H1 (cell line): Measurements from ENCODE around the gene JAG2. TPM values are rescaled to one million over a fixed set of nuclear protein-coding genes. Genes with fewer than 3 reads are reported as not detected.

Source experiments
- CTCF ChIA-PET: fragments of 300-600 bp; sonication (Branson Sonifier 250); formaldehyde crosslinking; loops from one replicate; lab custom pipeline; 2021; ENCODE audit not compliant: partially characterized antibody; lab: Charles Lee
- POLR2A ChIA-PET: fragments of 300-600 bp; sonication (Branson Sonifier 250); formaldehyde crosslinking; loops from one replicate; lab custom pipeline; 2021; ENCODE audit warnings: inconsistent platforms; ENCODE audit not compliant: partially characterized antibody; lab: Charles Lee
- DNase-seq, 2 experiments: peaks; one replicate each; pipeline versions ENCODE4 v3.0.0 to v3.0.0-alpha.2; 2010 to 2022; ENCODE audit warnings: low spot score in 2 of 2, low read depth in 1 of 2, mixed read lengths in 1 of 2
- FAIRE-seq: peaks from 2 replicates; lab custom pipeline; 2011; peaks lifted over from hg19 to GRCh38; lab: Jason Lieb, UNC
- H2AFZ ChIP-seq: 2 replicates; pipeline ENCODE4 v1.8.1; 2012; ENCODE audit warnings: low read length, inconsistent platforms
- H2AK5ac ChIP-seq: 2 replicates; pipeline ENCODE4 v1.6.1; 2013; ENCODE audit warnings: low read depth, low read length
- H2BK120ac ChIP-seq: replicated peaks from 2 replicates; pipeline ENCODE3; 2013; ENCODE audit warnings: low read depth, low read length, inconsistent platforms
- H2BK12ac ChIP-seq: 2 replicates; pipeline ENCODE4 v1.6.1; 2013; ENCODE audit warnings: low read depth, low read length
- H2BK15ac ChIP-seq: 2 replicates; pipeline ENCODE4 v1.6.1; 2013; ENCODE audit warnings: low read length
- H2BK20ac ChIP-seq: 2 replicates; pipeline ENCODE4 v1.6.1; 2013; ENCODE audit warnings: low read length
- H2BK5ac ChIP-seq: 2 replicates; pipeline ENCODE4 v1.6.1; 2013; ENCODE audit warnings: low read depth, low read length
- H3K14ac ChIP-seq: 2 replicates; pipeline ENCODE4 v1.6.1; 2013; ENCODE audit warnings: inconsistent platforms; ENCODE audit not compliant: insufficient read length
- H3K18ac ChIP-seq: 2 replicates; pipeline ENCODE4 v1.6.1; 2013; ENCODE audit warnings: low read length; ENCODE audit errors: extremely low read depth
- H3K23ac ChIP-seq: 2 replicates; pipeline ENCODE4 v1.6.1; 2013; ENCODE audit warnings: inconsistent platforms; ENCODE audit not compliant: insufficient read length
- H3K23me2 ChIP-seq: 2 replicates; pipeline ENCODE4 v1.6.1; 2013; ENCODE audit warnings: low read depth, low read length
- H3K27ac ChIP-seq: 2 replicates; pipeline ENCODE4 v1.6.1; 2011; ENCODE audit warnings: low read depth, low read length, inconsistent platforms
- H3K27me3 ChIP-seq, 4 experiments: replicated peaks in 1 of 4; 1 replicate in 1 of 4; 2 replicates in 3 of 4; pipeline versions ENCODE4 v1.6.1 to v1.8.1; 2011 to 2013; ENCODE audit warnings: low read length in 3 of 4, mild to moderate bottlenecking in 3 of 4, inconsistent platforms in 2 of 4, mixed read lengths in 2 of 4, moderate library complexity in 1 of 4; ENCODE audit not compliant: control insufficient read depth in 3 of 4, insufficient read depth in 3 of 4; ENCODE audit errors: extremely low read depth in 1 of 4
- H3K36me3 ChIP-seq, 4 experiments: 2 replicates each; pipeline versions ENCODE4 v1.6.1 to v1.8.1; 2011 to 2013; ENCODE audit warnings: mild to moderate bottlenecking in 4 of 4, low read length in 3 of 4, moderate library complexity in 2 of 4, control low read depth in 1 of 4, inconsistent platforms in 1 of 4; ENCODE audit not compliant: insufficient read depth in 4 of 4, control insufficient read depth in 2 of 4
- H3K4ac ChIP-seq: replicated peaks from 2 replicates; pipeline ENCODE3; 2013; ENCODE audit warnings: low read length, low read depth, mixed read lengths, inconsistent platforms; ENCODE audit not compliant: insufficient read length
- H3K4me1 ChIP-seq, 4 experiments: replicated peaks in 1 of 4; 1 replicate in 1 of 4; 2 replicates in 3 of 4; pipeline versions ENCODE4 v1.6.1 to v1.8.1; 2011 to 2013; ENCODE audit warnings: low read length in 3 of 4, inconsistent platforms in 2 of 4, mixed read lengths in 1 of 4; ENCODE audit not compliant: insufficient read depth in 4 of 4, control insufficient read depth in 3 of 4
- H3K4me2 ChIP-seq, 2 experiments: 2 replicates each; pipeline versions ENCODE4 v1.6.1 to v1.8.1; 2011 to 2013; ENCODE audit warnings: low read depth in 2 of 2, low read length in 2 of 2, control low read depth in 1 of 2, inconsistent platforms in 1 of 2, mild to moderate bottlenecking in 1 of 2; ENCODE audit not compliant: insufficient read depth in 1 of 2
- H3K4me3 ChIP-seq, 4 experiments: fragments of 200-600, 300-600 bp in 1 of 4; sonication (generic), shearing (Covaris generic), sonication (Bioruptor Twin) in 1 of 4; 2 replicates each; pipeline versions ENCODE4 v1.5.1 to v1.8.1; 2011 to 2016; ENCODE audit warnings: low read length in 4 of 4, low read depth in 3 of 4, control low read depth in 2 of 4, inconsistent platforms in 2 of 4, mild to moderate bottlenecking in 2 of 4, mixed read lengths in 1 of 4, moderate library complexity in 1 of 4; ENCODE audit not compliant: insufficient read depth in 2 of 4; ENCODE audit errors: extremely low read depth in 1 of 4
- H3K56ac ChIP-seq: replicated peaks from 2 replicates; pipeline ENCODE3; 2013; ENCODE audit warnings: low read depth, mild to moderate bottlenecking, mixed read lengths, low read length, inconsistent platforms; ENCODE audit not compliant: insufficient read length
- H3K79me1 ChIP-seq: 2 replicates; pipeline ENCODE4 v1.6.1; 2013; ENCODE audit warnings: low read depth, low read length, control low read depth
- H3K79me2 ChIP-seq, 2 experiments: 2 replicates each; pipeline versions ENCODE4 v1.6.1 to v1.8.1; 2012 to 2013; ENCODE audit warnings: low read length in 2 of 2, mild to moderate bottlenecking in 2 of 2, inconsistent platforms in 1 of 2; ENCODE audit not compliant: insufficient read depth in 2 of 2, control insufficient read depth in 1 of 2
- H3K9ac ChIP-seq, 4 experiments: replicated peaks in 1 of 4; 1 replicate in 1 of 4; 2 replicates in 3 of 4; pipeline versions ENCODE4 v1.6.1 to v1.8.1; 2011 to 2013; ENCODE audit warnings: low read depth in 3 of 4, low read length in 3 of 4, control low read depth in 2 of 4, mild to moderate bottlenecking in 2 of 4, moderate library complexity in 2 of 4, inconsistent platforms in 1 of 4; ENCODE audit errors: extremely low read depth in 1 of 4
- H3K9me3 ChIP-seq, 2 experiments: 2 replicates each; pipeline versions ENCODE4 v1.6.1 to v1.8.1; 2012 to 2013; ENCODE audit warnings: mild to moderate bottlenecking in 2 of 2, moderate library complexity in 2 of 2, control low read depth in 1 of 2, inconsistent platforms in 1 of 2, low read depth in 1 of 2, low read length in 1 of 2, mixed read lengths in 1 of 2; ENCODE audit not compliant: insufficient read depth in 2 of 2
- H4K20me1 ChIP-seq, 2 experiments: replicated peaks in 1 of 2; 2 replicates each; pipeline versions ENCODE3 to v1.8.1; 2011 to 2013; ENCODE audit warnings: inconsistent platforms in 2 of 2, low read length in 2 of 2, mild to moderate bottlenecking in 1 of 2; ENCODE audit not compliant: insufficient read depth in 2 of 2, control insufficient read depth in 1 of 2
- H4K5ac ChIP-seq: 2 replicates; pipeline ENCODE4 v1.6.1; 2013; ENCODE audit warnings: low read length, low read depth, mixed read lengths, inconsistent platforms; ENCODE audit not compliant: insufficient read length
- H4K8ac ChIP-seq: 2 replicates; pipeline ENCODE4 v1.8.0; 2013; ENCODE audit warnings: mild to moderate bottlenecking, moderate library complexity, low read length, inconsistent platforms; ENCODE audit not compliant: insufficient read depth; ENCODE audit errors: extremely low read depth
- H4K91ac ChIP-seq: replicated peaks from 2 replicates; pipeline ENCODE3; 2013; ENCODE audit warnings: low read length, mixed read lengths, inconsistent platforms; ENCODE audit not compliant: insufficient read length
- ATF3 ChIP-seq: IDR thresholded peaks from 2 replicates; pipeline ENCODE4 v1.6.1; 2011; ENCODE audit warnings: low read depth, mild to moderate bottlenecking, low read length; ENCODE audit not compliant: insufficient read depth
- CREB1 ChIP-seq: IDR thresholded peaks from 2 replicates; pipeline ENCODE4 v1.6.1; 2012; ENCODE audit warnings: inconsistent platforms
- RAD21 ChIP-seq, 2 experiments: IDR thresholded peaks in 1 of 2; conservative IDR thresholded peaks in 1 of 2; 2 replicates each; pipeline ENCODE4 v1.6.1; 2011; ENCODE audit warnings: low read depth in 2 of 2, low read length in 2 of 2, improper control_type of control experiment in 1 of 2, inconsistent platforms in 1 of 2, mild to moderate bottlenecking in 1 of 2, moderate library complexity in 1 of 2
- SP2 ChIP-seq: IDR thresholded peaks from 2 replicates; pipeline ENCODE4 v1.6.1; 2012; ENCODE audit warnings: mild to moderate bottlenecking, low read length, inconsistent platforms
- WGBS, 2 experiments: shearing (Covaris generic) in 1 of 2; methylation state at CpG; one replicate each; pipeline versions ENCODE4 v1.1.6 to v1.1.7; 2013 to 2015; ENCODE audit warnings: low lambda C conversion rate in 2 of 2, mixed read lengths in 2 of 2, inconsistent platforms in 1 of 2, low coverage in 1 of 2, missing lambda C conversion rate in 1 of 2; ENCODE audit not compliant: insufficient replicate concordance in 2 of 2, insufficient coverage in 1 of 2, insufficient read length in 1 of 2; ENCODE audit errors: extremely low coverage in 1 of 2, missing lambda C conversion rate in 1 of 2; 5-methylcytosine and 5-hydroxymethylcytosine counted together
- polyA plus RNA-seq, 7 experiments: library from polyadenylated mRNA; depleted of rRNA in 3 of 7; stranded (reverse) in 5 of 7; unstranded in 2 of 7; fragments of >200 nt in 5 of 7; fragments of 200-250 nt in 2 of 7; gene quantifications; 1 replicate in 5 of 7; 2 replicates in 1 of 7; 4 replicates in 1 of 7; pipeline versions ENCODE4 v1.2.1 to v1.2.3, GENCODE V29; 2011 to 2013; ENCODE audit warnings: missing spikeins in 2 of 7, mixed read lengths in 2 of 7
- total RNA-seq: library from RNA; stranded (reverse); fragmentation: NEBNext Ultra II Directional; extraction: Animal tissue kit (Norgen Biotek cat#: 25700); gene quantifications from 2 replicates; pipeline ENCODE4 v1.2.1, GENCODE V29; 2021

The JAG2 gene
- total and polyA plus RNA-seq, 2 of the 8 experiments (the other 6 are each of a cell fraction or from before 2014, with no cell fraction given) = 2.8 to 6.2 TPM

DNA sequence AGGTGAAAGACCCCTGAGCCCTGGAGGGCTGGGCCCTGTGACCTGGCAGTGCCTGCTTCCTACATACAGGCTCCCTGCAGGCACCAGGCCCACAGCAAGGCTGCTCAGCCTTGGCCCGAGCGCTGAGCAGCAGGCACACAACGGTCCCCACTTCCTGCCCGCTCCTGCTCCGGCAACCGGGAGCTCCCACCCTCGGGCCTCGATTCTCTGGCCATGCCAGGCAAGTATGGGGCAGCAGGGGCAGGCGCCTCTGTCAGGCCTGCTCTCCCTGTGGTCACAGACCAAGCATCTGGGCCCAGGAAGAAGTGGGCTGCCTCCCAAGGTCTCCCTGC lies 43.1 kb upstream of the JAG2 start:
- WGBS, 2 experiments = 75% methylated on average over 9 of the region's 9 CpGs; no CpG with 5 or more reads in 1 of the 2 experiments
- no peak for DNase-seq

More for the DNA sequence above, 43.1 kb upstream of the JAG2 start:
- Histone ChIP-seq H2AFZ (no peak overlapping the region), H3K27ac (no peak overlapping the region), H3K79me2 (no peaks in the 10 kb centered on the region), H3K27me3 (no peaks in the 10 kb centered on the region; a peak in 1 of 7 replicates), H3K79me1 (peaks cover 4% of the 10 kb centered on the region; the same call in 1 of the 2 replicates), H3K18ac (no peak overlapping the region), H3K9ac (no peak overlapping the region), H3K56ac (no peak overlapping the region), H4K20me1 (peaks cover 0 to 16% of the 10 kb centered on the region in 2 experiments), H3K23me2 (peaks cover 3% of the 10 kb centered on the region; the same call in 1 of the 2 replicates), H3K14ac (no peak overlapping the region), H4K5ac (no peak overlapping the region), H3K4me3 (no peak overlapping the region), H2BK120ac (no peak overlapping the region), H3K9me3 (no peaks in the 10 kb centered on the region), H2BK5ac (no peak overlapping the region), H3K36me3 (no peaks in the 10 kb centered on the region; a peak in 1 of 8 replicates), H2BK12ac (no peak overlapping the region), H4K91ac (no peak overlapping the region), H2BK20ac (no peak overlapping the region), H3K4me1 (no peaks in the 10 kb centered on the region), H3K23ac (no peak overlapping the region), H3K4ac (no peak overlapping the region), H2AK5ac (no peak overlapping the region), H2BK15ac (no peak overlapping the region), H4K8ac (no peak overlapping the region), H3K4me2 (no peak overlapping the region)
- no peak for FAIRE-seq
- ChIA-PET CTCF (interaction anchor here (1.0 to 3.3 kb wide), 4 partner anchors 9 to 140 kb away, joined by 3 to 24 read pairs (median 4); no protein-coding TSS in a partner anchor), POLR2A (no interaction called here)
- TF ChIP-seq ATF3 (no peak), SP2 (no peak), RAD21 (IDR thresholded peaks at IDR 0.05 in 1 of 2, conservative IDR thresholded peaks at IDR 0.05 in 1 of 2; ENCODE audit: low read depth in 2 of 2, low read length in 2 of 2) (no peak), CREB1 (no peak)
